ENCODE results near the gene RUNX2.
A peak's percentile ranks its signal among the peaks of the same experiment; 100 is the strongest.

The RUNX2 gene

DNA sequence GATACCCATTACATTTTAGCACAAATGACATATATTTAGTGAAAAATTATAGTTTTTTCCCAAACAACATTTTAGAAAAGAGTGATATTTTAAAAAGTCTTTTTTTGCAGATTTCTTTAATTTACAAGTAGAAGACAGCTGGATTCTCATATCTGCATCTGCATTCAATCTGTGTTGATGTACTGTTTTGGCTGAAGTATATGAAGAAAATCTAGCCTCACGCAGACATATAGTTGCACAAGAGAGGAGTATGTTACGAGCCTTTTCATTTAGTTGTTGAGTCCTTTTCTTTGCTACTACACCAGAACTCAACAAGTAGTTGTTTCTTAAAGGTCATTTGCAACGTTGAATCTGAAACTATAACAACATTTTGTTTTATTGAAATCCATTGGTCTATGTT lies 363.9 kb downstream of the RUNX2 start:
- H3K9me3 Mint-ChIP-seq = no peaks in the 10 kb centered on the region
- no peaks in the 10 kb centered on the region for H3K36me3 Mint-ChIP-seq
- no peak overlapping the region for H3K4me3 Mint-ChIP-seq
- H3K27me3 Mint-ChIP-seq = peaks cover 1% of the 10 kb centered on the region
- H3K27ac Mint-ChIP-seq = no peak overlapping the region
- H3K4me1 Mint-ChIP-seq = no peaks in the 10 kb centered on the region

DNA sequence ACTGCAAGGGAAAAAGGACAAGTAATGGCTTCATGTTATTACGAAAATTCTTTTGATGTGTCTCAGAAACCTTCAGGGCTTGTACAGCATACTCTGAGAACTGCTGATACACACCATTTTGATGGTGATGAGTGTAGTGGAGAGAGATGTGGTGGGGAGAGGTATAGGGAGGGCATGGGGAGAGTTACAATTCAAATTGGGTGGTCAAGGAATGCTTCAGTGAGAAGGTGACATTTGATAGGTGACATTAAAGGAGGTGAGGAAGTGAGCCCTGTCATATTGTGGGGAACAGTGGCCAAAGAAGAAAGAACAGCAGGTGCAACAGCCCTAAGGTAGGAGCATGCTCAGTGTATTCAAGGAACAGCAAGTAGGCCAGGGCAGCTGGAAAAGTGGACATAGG lies 368.6 kb downstream of the RUNX2 start:
- H3K27ac Mint-ChIP-seq = no peak overlapping the region
- no peaks in the 10 kb centered on the region for H3K4me1 Mint-ChIP-seq
- no peaks in the 10 kb centered on the region for H3K36me3 Mint-ChIP-seq
- no peak overlapping the region for H3K4me3 Mint-ChIP-seq
- no peaks in the 10 kb centered on the region for H3K27me3 Mint-ChIP-seq
- H3K9me3 Mint-ChIP-seq = no peaks in the 10 kb centered on the region

DNA sequence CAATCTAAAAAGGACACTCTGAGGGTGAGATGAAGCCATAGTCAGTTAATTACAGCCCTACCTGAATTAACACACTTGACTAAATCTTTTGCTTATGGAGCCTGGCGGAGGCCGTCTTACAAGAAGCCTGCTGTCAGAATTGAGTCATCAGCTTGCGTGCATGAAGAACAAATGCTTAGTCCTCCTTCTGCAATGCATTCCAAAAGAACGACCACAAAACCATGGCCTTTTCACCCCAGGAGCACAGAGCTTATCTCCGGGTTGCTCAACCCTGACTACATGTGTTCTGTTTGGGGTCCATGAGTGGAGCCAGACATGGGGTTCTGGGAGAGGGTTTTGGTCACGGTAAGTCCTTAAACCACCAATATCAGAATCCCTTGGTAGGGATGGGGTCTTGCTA lies 369.5 kb downstream of the RUNX2 start:
- Mint-ChIP-seq H3K36me3 (no peaks in the 10 kb centered on the region), H3K4me1 (peaks cover under 1% of the 10 kb centered on the region), H3K27me3 (no peaks in the 10 kb centered on the region), H3K27ac (no peak overlapping the region), H3K9me3 (no peaks in the 10 kb centered on the region), H3K4me3 (no peak overlapping the region)

DNA sequence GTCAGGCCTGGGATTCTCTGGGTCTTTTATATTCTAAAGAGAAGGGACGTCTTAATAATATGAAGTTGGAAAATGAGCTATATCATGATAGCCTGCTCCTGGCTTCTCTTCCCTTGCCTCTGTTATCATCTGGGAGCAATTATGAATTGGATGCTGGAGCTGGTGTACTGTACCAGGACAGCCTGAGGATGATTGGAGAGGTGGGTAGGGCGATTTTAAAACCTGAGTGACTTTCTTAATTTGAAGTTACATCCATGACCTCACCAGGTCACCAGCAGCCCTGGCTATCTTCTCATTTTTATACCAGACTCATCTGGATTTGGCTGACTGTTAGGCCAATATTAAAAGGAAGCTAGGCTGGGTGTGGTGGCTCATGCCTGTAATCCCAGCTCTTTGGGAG lies 369.9 kb downstream of the RUNX2 start:
- peaks cover 5% of the 10 kb centered on the region for H3K4me1 Mint-ChIP-seq
- no peaks in the 10 kb centered on the region for H3K27me3 Mint-ChIP-seq
- no peaks in the 10 kb centered on the region for H3K36me3 Mint-ChIP-seq
- no peak overlapping the region for H3K4me3 Mint-ChIP-seq
- no peaks in the 10 kb centered on the region for H3K9me3 Mint-ChIP-seq
- no peak overlapping the region for H3K27ac Mint-ChIP-seq

DNA sequence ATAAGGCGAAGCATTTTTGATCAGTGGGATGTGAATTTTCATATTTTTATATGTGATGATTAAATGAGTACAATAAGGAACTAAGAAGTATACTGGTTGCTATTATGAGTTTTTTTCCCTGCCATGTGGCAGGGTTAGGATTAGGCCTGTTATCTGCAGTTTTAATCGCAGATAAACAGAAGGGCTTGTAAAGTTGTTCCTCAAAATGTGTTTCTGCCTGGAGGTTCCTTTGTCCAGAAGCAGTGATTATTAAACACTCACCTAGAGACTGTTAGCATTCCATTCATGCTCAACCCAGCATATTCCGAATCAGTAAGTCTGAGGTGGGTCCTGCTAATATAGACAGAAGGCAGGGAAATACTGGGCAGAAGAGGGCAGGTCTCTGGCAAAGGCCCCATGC lies 371.5 kb downstream of the RUNX2 start:
- no peak overlapping the region for H3K4me3 Mint-ChIP-seq
- H3K9me3 Mint-ChIP-seq = no peaks in the 10 kb centered on the region
- no peak overlapping the region for H3K27ac Mint-ChIP-seq
- no peaks in the 10 kb centered on the region for H3K36me3 Mint-ChIP-seq
- H3K4me1 Mint-ChIP-seq = peaks cover 18% of the 10 kb centered on the region
- H3K27me3 Mint-ChIP-seq = no peaks in the 10 kb centered on the region

DNA sequence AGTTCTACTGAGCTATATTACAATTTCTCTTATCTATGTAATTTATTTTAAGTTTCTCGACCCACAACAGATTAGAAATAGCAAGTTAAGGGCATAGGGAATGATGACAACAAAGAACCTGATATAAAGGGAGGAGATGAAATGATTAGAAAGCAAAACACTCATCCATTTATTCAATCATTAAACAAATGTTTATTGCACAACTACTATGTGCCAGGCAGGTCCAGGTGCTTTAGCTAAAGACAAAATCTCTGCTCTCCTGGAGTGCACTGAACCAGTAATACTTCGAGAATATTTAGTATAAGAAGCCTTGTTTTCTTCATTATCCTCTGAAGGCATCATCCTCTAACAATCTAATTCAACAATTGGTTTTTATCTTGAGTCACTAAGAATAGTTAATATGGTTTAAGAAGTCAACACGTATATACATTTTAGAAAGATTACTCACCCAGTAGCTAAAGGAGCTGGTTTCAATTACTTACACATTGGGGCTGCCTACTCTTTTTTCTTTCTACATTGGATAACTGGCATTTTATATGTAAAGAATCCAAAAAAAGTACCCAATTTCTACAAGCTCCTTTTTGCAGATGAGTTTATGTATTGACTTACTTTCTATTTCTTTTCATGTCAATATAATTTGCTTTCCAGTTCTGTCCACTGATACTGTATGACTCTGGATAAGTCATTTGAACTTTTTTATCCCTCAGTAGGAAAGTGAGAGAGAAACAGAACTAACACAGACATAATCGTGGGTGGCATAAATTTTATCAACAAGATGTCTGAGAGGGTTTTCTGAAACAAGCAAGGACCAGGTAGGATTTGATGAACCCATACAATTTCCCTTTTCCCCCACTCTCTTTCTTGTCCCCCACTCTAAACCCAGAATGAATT lies 375.0 kb downstream of the RUNX2 start:
- Mint-ChIP-seq H3K36me3 (no peaks in the 10 kb centered on the region), H3K9me3 (no peaks in the 10 kb centered on the region), H3K4me3 (peak overlapping the region; percentile 27), H3K27ac (peak overlapping the region; percentile 94), H3K27me3 (no peaks in the 10 kb centered on the region), H3K4me1 (peaks cover 18% of the 10 kb centered on the region)

DNA sequence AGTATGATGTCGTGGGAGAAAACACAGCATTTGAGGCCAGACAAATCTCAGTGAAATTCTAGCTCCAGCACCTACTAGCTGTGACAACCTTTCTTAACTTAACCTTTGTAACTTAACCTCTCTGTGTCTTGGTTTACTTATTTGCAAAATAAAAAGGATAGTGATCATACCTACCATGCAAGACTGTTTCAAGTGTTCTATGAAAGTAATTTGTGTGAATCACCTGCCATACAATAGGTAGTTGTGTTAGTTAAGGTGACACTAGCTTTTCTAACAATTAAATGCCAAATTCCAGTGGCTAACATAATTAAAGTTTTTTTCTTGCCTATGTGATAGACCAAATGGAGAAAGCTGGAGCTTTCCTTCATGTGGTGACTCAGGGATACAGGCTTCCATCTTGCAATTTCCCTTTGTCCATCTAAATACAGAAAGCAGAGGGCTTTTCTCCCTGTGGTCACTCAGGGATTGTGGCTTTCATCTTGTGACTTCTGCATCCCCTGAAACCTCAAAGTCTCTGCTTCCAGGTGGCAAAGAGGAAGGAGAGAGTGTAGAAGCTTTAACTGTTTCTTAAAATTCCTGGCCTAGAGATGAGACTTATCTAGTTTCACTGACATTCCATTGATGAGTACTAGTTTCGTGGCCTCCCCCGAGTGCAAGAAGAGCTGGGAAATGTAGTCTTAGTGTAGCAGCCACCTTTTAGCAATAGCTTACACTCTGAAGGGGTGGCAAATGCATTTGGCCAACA lies 376.1 kb downstream of the RUNX2 start:
- H3K9me3 Mint-ChIP-seq = no peaks in the 10 kb centered on the region
- peaks cover 18% of the 10 kb centered on the region for H3K4me1 Mint-ChIP-seq
- H3K36me3 Mint-ChIP-seq = no peaks in the 10 kb centered on the region
- H3K27ac Mint-ChIP-seq = peak overlapping the region; percentile 94
- no peak overlapping the region for H3K4me3 Mint-ChIP-seq
- no peaks in the 10 kb centered on the region for H3K27me3 Mint-ChIP-seq

DNA sequence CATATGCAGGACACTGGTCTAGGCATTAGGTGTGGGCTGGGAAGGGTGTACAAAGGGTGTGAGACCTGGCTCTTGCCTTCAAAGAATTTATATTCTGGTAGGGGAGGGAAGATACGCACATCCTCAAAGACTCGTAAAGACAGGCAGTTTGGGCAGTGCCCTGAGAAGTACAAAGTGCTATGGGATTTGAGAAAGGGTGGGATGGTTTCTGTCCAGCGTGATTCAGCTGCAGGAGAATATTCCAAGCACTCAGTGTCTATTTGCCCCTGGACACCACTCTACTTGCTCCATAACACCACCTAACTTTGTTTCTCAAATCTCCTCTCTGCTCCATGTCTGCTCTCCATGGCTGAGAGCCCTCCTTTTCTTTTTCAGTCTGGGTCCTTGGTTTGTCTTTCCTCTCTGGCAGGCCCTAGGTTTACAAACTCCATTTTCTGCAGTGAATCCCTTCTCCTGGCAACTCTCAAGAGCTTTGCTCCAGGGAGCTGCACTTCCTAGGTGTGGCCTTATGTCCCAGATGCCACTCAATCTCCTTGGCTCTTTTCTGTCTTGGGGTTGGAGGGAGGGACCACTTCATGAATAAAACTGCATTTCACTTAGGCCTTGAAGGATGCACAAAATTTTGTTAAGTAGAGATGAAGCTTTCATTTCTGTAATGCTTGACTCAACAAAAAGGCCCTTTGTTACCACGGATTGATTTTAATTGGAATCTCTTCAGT lies 377.2 kb downstream of the RUNX2 start:
- Mint-ChIP-seq H3K36me3 (no peaks in the 10 kb centered on the region), H3K4me3 (no peak overlapping the region), H3K9me3 (no peaks in the 10 kb centered on the region)

DNA sequence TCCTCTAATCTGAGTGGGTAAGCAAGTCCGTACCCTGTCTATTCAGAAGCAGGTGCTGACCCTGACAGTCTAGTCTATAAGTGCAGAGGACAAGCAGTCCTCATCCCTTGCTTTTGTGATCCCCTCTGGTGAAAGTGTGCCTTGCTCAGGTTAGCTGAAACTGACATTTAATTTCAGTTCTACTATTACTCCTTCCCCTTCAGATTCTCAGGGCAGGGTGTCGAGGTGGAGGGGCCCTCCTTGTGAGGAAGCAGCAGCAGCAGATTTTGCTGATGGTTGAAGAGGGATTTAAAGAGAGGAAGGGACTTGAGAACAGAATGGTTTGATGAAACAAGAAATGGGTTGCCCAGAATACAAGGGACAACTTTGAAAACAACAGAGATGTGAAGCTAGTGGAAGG lies 378.2 kb downstream of the RUNX2 start:
- Mint-ChIP-seq H3K36me3 (no peaks in the 10 kb centered on the region), H3K27me3 (no peaks in the 10 kb centered on the region), H3K4me3 (no peak overlapping the region), H3K9me3 (no peaks in the 10 kb centered on the region), H3K27ac (no peak overlapping the region), H3K4me1 (peaks cover 37% of the 10 kb centered on the region)

More for the DNA sequence above, 377.2 kb downstream of the RUNX2 start:
- no peaks in the 10 kb centered on the region for H3K27me3 Mint-ChIP-seq
- peaks cover 27% of the 10 kb centered on the region for H3K4me1 Mint-ChIP-seq
- no peak overlapping the region for H3K27ac Mint-ChIP-seq

DNA sequence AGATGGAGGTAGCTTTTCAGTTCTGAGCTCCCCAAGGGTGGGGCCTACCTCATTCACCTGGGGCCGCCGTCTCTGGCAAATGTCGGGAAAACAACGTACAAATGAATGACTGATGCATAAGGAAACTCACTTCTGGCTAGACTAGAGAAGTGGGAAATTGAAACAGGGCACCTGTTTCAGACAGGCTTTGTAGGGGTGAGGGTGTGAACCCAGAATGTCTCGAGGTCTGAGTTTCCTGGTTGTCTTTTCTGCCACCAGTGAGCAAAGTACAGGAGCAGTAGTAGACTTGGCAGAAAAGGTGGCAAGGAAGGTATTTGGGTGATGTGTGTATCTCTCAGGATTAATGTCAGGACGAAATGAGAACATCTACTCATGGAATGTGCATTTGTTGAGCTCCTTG lies 379.0 kb downstream of the RUNX2 start:
- Mint-ChIP-seq H3K9me3 (no peaks in the 10 kb centered on the region), H3K27me3 (no peaks in the 10 kb centered on the region), H3K27ac (no peak overlapping the region), H3K4me3 (no peak overlapping the region), H3K36me3 (no peaks in the 10 kb centered on the region), H3K4me1 (peaks cover 41% of the 10 kb centered on the region)

DNA sequence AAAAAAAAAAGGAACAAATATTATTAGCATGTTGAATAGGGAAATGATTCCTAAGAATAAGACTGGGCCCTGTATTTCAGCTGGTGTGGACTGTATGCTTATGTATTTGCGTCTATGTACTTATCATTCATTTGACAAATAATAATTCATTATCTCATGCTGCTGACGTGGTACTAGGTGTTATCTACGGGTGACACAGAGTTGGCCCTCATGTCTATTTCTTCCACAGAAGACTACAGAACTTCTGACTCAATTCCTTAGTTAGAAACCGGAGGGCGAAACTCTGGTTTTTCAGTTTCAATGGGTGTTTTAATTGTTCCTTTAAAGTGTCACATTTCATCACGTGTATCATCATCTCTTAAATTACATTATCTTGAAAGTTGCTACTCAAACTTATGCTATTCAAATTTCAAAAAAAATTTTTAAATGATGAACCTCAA lies 381.7 kb downstream of the RUNX2 start:
- Mint-ChIP-seq H3K27me3 (no peaks in the 10 kb centered on the region), H3K9me3 (no peaks in the 10 kb centered on the region), H3K27ac (peak overlapping the region; percentile 93), H3K4me1 (peaks cover 33% of the 10 kb centered on the region), H3K4me3 (peak overlapping the region; percentile 49), H3K36me3 (no peaks in the 10 kb centered on the region)

DNA sequence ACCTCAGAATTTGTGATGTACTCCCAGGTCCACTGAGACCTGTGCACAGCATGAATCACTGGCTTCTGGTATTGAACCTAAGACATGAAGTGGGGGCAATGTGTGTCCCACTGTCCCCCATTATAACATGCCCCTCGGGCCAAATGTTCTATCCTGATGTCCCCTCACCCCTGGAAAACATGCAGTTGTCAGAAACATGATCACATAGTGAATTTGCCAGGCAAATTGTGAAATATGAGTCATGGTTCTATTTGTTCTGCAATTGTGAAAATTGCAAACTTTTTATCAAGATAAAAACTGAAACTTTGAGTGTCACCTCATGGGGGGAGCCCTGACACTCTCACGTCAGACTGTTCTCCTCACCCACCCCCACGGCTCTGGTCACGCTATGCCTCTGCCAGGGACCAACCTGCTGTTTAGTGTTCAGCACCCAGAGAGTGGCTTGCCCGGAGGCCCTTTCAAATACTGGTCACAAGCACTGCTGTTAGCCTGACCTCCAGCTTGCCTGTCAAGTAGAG lies 382.2 kb downstream of the RUNX2 start:
- peaks cover 38% of the 10 kb centered on the region for H3K4me1 Mint-ChIP-seq
- peak overlapping the region; percentile 93 for H3K27ac Mint-ChIP-seq
- peak overlapping the region; percentile 49 for H3K4me3 Mint-ChIP-seq
- H3K36me3 Mint-ChIP-seq = no peaks in the 10 kb centered on the region
- no peaks in the 10 kb centered on the region for H3K27me3 Mint-ChIP-seq
- no peaks in the 10 kb centered on the region for H3K9me3 Mint-ChIP-seq

DNA sequence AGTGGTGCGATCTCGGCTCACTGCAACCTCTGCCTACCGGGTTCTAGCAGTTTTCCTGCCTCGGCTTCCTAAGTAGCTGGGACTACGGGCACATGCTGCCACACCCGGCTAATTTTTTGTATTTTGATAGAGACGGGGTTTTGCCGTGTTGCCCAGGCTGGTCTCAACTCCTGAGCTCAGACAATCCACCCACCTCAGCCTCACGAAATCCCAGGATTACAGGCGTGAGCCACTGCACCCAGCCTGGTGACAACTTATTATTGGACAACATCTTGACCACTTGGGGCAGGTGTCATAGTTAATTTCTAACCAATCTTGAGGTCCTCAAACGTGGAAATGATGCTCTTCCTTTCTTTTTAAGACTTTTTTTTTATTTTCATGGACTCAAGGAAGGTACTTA lies 383.9 kb downstream of the RUNX2 start:
- H3K27ac Mint-ChIP-seq = peak overlapping the region; percentile 71
- H3K36me3 Mint-ChIP-seq = no peaks in the 10 kb centered on the region
- no peak overlapping the region for H3K4me3 Mint-ChIP-seq
- no peaks in the 10 kb centered on the region for H3K27me3 Mint-ChIP-seq
- H3K4me1 Mint-ChIP-seq = peaks cover 38% of the 10 kb centered on the region
- no peaks in the 10 kb centered on the region for H3K9me3 Mint-ChIP-seq

DNA sequence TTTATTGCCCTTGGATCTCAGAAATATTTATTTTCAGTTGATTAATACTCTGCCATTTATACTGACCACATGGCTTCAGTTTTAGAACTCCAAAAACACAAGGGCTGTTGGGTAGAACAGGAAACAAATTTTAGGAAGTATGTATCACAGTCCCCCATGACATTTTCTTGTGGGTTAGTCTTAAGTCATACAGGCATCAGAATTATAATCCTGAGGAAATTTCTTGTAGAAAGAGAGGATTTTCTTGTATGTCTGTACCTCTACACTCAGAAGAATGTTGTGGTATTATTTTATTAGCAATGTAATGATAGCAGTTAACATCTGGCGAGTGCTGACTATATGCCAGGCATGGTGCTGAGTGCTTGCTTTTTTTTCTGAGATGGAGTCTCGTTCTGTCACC lies 384.7 kb downstream of the RUNX2 start:
- no peaks in the 10 kb centered on the region for H3K27me3 Mint-ChIP-seq
- H3K27ac Mint-ChIP-seq = no peak overlapping the region
- no peak overlapping the region for H3K4me3 Mint-ChIP-seq
- no peaks in the 10 kb centered on the region for H3K36me3 Mint-ChIP-seq
- no peaks in the 10 kb centered on the region for H3K9me3 Mint-ChIP-seq
- peaks cover 38% of the 10 kb centered on the region for H3K4me1 Mint-ChIP-seq
